ENCODE measurements around the gene RAPGEF4. TPM values are rescaled to one million over a fixed set of nuclear protein-coding genes. Genes with fewer than 3 reads are reported as not detected.

The RAPGEF4 gene
- total RNA-seq, 1 experiment from 2014 or later: 0.98 TPM

DNA sequence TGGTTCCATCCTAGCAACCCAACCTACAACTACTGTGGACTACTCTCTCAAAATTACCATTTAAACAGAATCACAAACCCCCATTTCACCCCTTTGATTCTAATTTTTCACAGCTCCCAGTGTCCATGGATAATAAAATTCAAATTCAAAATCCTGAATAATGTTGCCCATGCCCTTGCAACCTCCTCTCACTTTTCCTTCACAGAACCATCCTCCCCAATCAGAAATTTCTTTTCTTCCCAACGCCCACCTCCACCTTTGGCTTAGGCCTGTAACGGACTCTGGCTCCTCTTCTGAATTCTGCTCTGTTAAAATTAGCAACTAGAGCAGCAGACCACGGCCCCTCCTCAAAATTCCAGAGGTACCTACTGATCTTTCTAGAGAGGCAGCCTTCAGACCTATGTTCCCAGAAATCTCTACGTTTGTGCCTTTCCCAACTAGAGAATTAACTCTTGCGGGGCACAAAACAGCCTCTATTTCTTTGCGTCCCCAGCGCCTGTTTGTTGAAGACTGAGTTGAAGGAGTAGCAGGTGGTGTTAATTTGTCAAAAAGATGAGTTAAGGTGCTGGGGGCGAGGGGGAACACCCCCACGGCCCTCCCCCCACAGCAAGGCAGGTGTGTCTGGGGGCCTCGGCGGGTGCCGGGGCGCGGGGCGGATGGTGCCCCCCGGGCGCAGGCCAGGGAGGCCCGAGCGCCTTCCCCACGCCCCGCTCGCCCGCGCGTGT, 339.6 kb downstream of the RAPGEF4 start:
- CTCF ChIA-PET: no interaction called here
- H3K36me3 Mint-ChIP-seq (ENCODE audit: insufficient read depth, unreplicated experiment): no peaks in the 10 kb centered on the region

DNA sequence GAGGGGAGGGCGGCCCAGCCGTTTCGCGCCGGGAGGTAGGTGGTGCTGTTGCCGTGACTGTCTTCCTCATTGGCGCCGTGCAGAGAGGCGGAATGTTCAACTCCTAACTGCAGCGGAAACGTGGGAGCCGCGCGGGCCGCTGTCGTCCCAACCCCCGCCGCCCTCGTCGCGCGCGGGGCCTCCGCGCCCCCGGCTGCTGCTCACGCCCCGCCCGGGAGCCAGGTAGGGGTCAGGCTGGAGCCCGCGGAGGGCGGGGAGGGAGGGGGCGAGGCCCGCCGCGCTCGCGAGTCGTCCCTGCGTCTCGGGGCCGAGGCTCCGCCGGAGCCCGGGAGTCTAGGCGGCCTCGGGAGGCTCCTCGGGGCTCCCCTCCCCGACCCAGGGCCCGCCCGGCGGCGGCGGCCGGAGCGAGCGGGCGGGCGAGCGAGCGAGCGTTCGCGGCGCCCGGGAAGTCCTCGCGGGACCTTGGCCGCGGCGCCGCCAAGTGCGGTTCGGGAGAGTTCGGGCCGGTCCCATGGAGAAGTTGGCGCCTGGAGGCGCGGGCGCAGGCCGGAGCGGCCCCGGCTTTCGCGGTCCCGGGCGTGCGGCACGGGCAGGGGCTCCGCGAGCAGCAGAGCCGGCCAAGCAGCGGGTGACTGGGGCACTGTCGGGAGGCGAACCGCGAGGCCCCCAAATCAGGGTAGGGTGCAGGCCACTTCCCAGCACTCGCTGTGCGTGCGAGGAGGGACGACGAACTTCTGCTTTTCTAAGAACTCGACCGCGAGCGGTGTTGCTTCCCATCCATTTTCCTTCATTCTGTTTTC, 340.3 kb downstream of the RAPGEF4 start, which contains the start of gene MAP3K20:
MAP3K20 (plus strand) TSS at position 66 of the 800 bp plus-strand sequence. CDS start 15,186 bp downstream, outside the sequence.
- ChIA-PET CTCF (no interaction called here), POLR2A (interaction anchor here (0.6 kb wide), 2 partner anchors 73 to 142 kb away, joined by 3 to 4 read pairs; no protein-coding TSS in a partner anchor)
- no peaks in the 10 kb centered on the region for H3K9me3 Mint-ChIP-seq (ENCODE audit: unreplicated experiment)
- DNase-seq: peak; percentile 68 to 79
- TF ChIP-seq, protein P1, sequence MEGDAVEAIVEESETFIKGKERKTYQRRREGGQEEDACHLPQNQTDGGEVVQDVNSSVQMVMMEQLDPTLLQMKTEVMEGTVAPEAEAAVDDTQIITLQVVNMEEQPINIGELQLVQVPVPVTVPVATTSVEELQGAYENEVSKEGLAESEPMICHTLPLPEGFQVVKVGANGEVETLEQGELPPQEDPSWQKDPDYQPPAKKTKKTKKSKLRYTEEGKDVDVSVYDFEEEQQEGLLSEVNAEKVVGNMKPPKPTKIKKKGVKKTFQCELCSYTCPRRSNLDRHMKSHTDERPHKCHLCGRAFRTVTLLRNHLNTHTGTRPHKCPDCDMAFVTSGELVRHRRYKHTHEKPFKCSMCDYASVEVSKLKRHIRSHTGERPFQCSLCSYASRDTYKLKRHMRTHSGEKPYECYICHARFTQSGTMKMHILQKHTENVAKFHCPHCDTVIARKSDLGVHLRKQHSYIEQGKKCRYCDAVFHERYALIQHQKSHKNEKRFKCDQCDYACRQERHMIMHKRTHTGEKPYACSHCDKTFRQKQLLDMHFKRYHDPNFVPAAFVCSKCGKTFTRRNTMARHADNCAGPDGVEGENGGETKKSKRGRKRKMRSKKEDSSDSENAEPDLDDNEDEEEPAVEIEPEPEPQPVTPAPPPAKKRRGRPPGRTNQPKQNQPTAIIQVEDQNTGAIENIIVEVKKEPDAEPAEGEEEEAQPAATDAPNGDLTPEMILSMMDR (IDR thresholded peaks at IDR 0.05; ENCODE audit: insufficient read depth in 1 of 2, low read depth in 1 of 2, low read length in 1 of 2, severe bottlenecking in 1 of 2, unreplicated experiment in 1 of 2): peak; percentile 22 to 46
- Histone ChIP-seq H3K27me3 (replicated peaks; ENCODE audit: control insufficient read depth, insufficient read depth, low read length) (no peaks in the 10 kb centered on the region), H3K36me3 (ENCODE audit: control insufficient read depth, insufficient read depth, low read length) (no peaks in the 10 kb centered on the region), H3K9me3 (no peaks in the 10 kb centered on the region), H3K4me1 (peaks cover 9% of the 10 kb centered on the region), H3K4me3 (ENCODE audit: low read depth, low read length) (peak within 1 kb of the TSS; percentile 93)
- no peaks in the 10 kb centered on the region for H3K27me3 Mint-ChIP-seq (ENCODE audit: insufficient read depth, unreplicated experiment)
- H3K27ac Mint-ChIP-seq (ENCODE audit: unreplicated experiment): peak within 1 kb of the TSS; percentile 58
- peak within 1 kb of the TSS; percentile 72 for H3K4me3 Mint-ChIP-seq (ENCODE audit: unreplicated experiment)
- no TSS peak for BruUV-seq (replicated peaks)
- intact Hi-C loops (cut with micrococcal nuclease; ENCODE audit: unreplicated experiment): loop anchor here (1.0 to 2.0 kb wide), 3 partner anchors 33 to 134 kb away; no protein-coding TSS in a partner anchor
- H3K36me3 Mint-ChIP-seq (ENCODE audit: insufficient read depth, unreplicated experiment): no peaks in the 10 kb centered on the region
- H3K4me1 Mint-ChIP-seq (ENCODE audit: low read depth, unreplicated experiment): peaks cover 18% of the 10 kb centered on the region

More for the DNA sequence above, 339.6 kb downstream of the RAPGEF4 start:
- Mint-ChIP-seq H3K9me3 (ENCODE audit: unreplicated experiment) (no peaks in the 10 kb centered on the region), H3K4me3 (ENCODE audit: unreplicated experiment) (peak overlapping the region; percentile 72), H3K27me3 (ENCODE audit: insufficient read depth, unreplicated experiment) (no peaks in the 10 kb centered on the region), H3K27ac (ENCODE audit: unreplicated experiment) (peak overlapping the region; percentile 37), H3K4me1 (ENCODE audit: low read depth, unreplicated experiment) (peaks cover 18% of the 10 kb centered on the region)
- peaks cover 9% of the 10 kb centered on the region for H3K4me1 ChIP-seq
- POLR2A ChIA-PET: interaction anchor here (0.6 kb wide), 1 partner anchor 143 kb away, joined by 3 read pairs; no protein-coding TSS in a partner anchor
- H3K27me3 ChIP-seq (replicated peaks; ENCODE audit: control insufficient read depth, insufficient read depth, low read length): no peaks in the 10 kb centered on the region
- BruUV-seq (replicated peaks): TSS peak; percentile 67
- intact Hi-C loops (cut with micrococcal nuclease; ENCODE audit: unreplicated experiment): loop anchor here (1.0 to 2.0 kb wide), 2 partner anchors 34 to 46 kb away; no protein-coding TSS in a partner anchor
- no peaks in the 10 kb centered on the region for H3K9me3 ChIP-seq
- DNase-seq: no peak
- no peaks in the 10 kb centered on the region for H3K36me3 ChIP-seq (ENCODE audit: control insufficient read depth, insufficient read depth, low read length)
- TF ChIP-seq, protein P1 (IDR thresholded peaks at IDR 0.05; ENCODE audit: insufficient read depth in 1 of 2, low read depth in 1 of 2, low read length in 1 of 2, severe bottlenecking in 1 of 2, unreplicated experiment in 1 of 2): no peak
- peak overlapping the region; percentile 93 for H3K4me3 ChIP-seq (ENCODE audit: low read depth, low read length)
